Gastroesophageal sphincter (tissue), 3 donors: Measurements from ENCODE around the gene MAPK6.

Experiments used
- POLR2A ChIP-seq, 2 donors: fragments of 450-650 bp; IDR thresholded peaks; one replicate each; pipeline ENCODE4 v1.6.1; 2017; ENCODE audit warnings: antibody characterized with exemption in 2 of 2, mild to moderate bottlenecking in 2 of 2, moderate library complexity in 1 of 2
- TF ChIP-seq, protein P1 (sequence below), 4 experiments: fragments of 200-600 bp in 2 of 4; fragments of 450-650 bp in 2 of 4; sonication (generic) in 1 of 4; IDR thresholded peaks; one replicate each; pipeline ENCODE4 v1.5.1; 2017 to 2019; ENCODE audit warnings: antibody characterized with exemption in 4 of 4, mild to moderate bottlenecking in 2 of 4, moderate library complexity in 2 of 4

DNA sequence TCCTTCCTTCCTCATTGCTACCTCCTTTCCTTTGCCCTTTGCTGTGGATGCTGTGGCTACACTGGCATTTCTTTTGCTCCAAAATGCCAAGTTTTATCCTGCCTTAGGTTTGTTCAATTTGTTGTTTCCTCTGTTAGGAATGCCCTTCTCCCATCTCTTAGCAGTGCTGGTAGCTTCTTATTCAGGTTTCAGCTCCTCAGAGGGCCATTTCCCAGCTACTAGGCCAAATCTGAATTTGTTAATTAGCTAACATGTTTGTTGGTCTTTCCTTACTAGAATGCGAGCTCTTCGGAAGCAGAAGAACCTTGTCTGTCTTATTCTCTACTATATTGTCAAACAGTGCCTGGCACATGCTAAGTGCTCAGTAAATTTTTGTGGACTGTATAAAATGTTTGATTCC is 11.0 kb downstream of the MAPK6 start:
- TF ChIP-seq, protein P1, sequence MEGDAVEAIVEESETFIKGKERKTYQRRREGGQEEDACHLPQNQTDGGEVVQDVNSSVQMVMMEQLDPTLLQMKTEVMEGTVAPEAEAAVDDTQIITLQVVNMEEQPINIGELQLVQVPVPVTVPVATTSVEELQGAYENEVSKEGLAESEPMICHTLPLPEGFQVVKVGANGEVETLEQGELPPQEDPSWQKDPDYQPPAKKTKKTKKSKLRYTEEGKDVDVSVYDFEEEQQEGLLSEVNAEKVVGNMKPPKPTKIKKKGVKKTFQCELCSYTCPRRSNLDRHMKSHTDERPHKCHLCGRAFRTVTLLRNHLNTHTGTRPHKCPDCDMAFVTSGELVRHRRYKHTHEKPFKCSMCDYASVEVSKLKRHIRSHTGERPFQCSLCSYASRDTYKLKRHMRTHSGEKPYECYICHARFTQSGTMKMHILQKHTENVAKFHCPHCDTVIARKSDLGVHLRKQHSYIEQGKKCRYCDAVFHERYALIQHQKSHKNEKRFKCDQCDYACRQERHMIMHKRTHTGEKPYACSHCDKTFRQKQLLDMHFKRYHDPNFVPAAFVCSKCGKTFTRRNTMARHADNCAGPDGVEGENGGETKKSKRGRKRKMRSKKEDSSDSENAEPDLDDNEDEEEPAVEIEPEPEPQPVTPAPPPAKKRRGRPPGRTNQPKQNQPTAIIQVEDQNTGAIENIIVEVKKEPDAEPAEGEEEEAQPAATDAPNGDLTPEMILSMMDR (IDR thresholded peaks at IDR 0.05), result no peak
- TF ChIP-seq POLR2A (IDR thresholded peaks at IDR 0.05), result no peak
